Mesenchymal stem cell (in vitro differentiated cells and primary cell): ENCODE measurements around the gene B4GALT4.

Experiments
- DNase-seq: peaks from one replicate; pipeline ENCODE4 v3.0.0-alpha.2; 2013
- H2AFZ ChIP-seq: one replicate; pipeline ENCODE4 v1.6.1; 2013; ENCODE audit warnings: low read depth, mild to moderate bottlenecking, control low read depth, inconsistent platforms, low read length, moderate library complexity
- H2AK5ac ChIP-seq: 2 replicates; pipeline ENCODE4 v1.6.1; 2013; ENCODE audit warnings: low read length, moderate library complexity, mild to moderate bottlenecking, inconsistent platforms; ENCODE audit not compliant: severe bottlenecking
- H2BK120ac ChIP-seq: one replicate; pipeline ENCODE4 v1.6.1; 2013; ENCODE audit warnings: low read depth, mild to moderate bottlenecking, inconsistent platforms, low read length, moderate library complexity
- H2BK12ac ChIP-seq, 2 experiments: one replicate each; pipeline ENCODE4 v1.6.1; 2013; ENCODE audit warnings: inconsistent platforms in 2 of 2, low read length in 2 of 2, mild to moderate bottlenecking in 2 of 2, moderate library complexity in 2 of 2, control low read depth in 1 of 2
- H2BK15ac ChIP-seq: one replicate; pipeline ENCODE4 v1.6.1; 2013; ENCODE audit warnings: mild to moderate bottlenecking, low read depth, inconsistent platforms; ENCODE audit not compliant: poor library complexity, severe bottlenecking
- H2BK5ac ChIP-seq: 2 replicates; pipeline ENCODE4 v1.6.1; 2013; ENCODE audit warnings: low read depth, mild to moderate bottlenecking, low read length, control low read depth, inconsistent platforms; ENCODE audit not compliant: poor library complexity, severe bottlenecking
- H3K14ac ChIP-seq, 2 experiments: one replicate each; pipeline ENCODE4 v1.6.1; 2013; ENCODE audit warnings: inconsistent platforms in 2 of 2, low read length in 2 of 2, control low read depth in 1 of 2, mild to moderate bottlenecking in 1 of 2, moderate library complexity in 1 of 2
- H3K18ac ChIP-seq, 2 experiments: one replicate each; pipeline ENCODE4 v1.6.1; 2013; ENCODE audit warnings: inconsistent platforms in 2 of 2, low read length in 2 of 2, control low read depth in 1 of 2, low read depth in 1 of 2, mild to moderate bottlenecking in 1 of 2
- H3K23ac ChIP-seq, 2 experiments: one replicate each; pipeline ENCODE4 v1.6.1; 2013; ENCODE audit warnings: inconsistent platforms in 2 of 2, low read length in 2 of 2, mild to moderate bottlenecking in 2 of 2, moderate library complexity in 2 of 2, control low read depth in 1 of 2
- H3K27ac ChIP-seq: 2 replicates; pipeline ENCODE4 v1.5.1; 2013; ENCODE audit warnings: mild to moderate bottlenecking, moderate library complexity, low read length, control low read depth, inconsistent platforms; ENCODE audit not compliant: poor library complexity, severe bottlenecking
- H3K27me3 ChIP-seq, 2 experiments: 2 replicates each; pipeline versions ENCODE4 v1.6.1 to v1.7.0; 2013; ENCODE audit warnings: low read length in 2 of 2, mild to moderate bottlenecking in 2 of 2, moderate library complexity in 2 of 2, control low read depth in 1 of 2, inconsistent platforms in 1 of 2; ENCODE audit not compliant: control insufficient read depth in 1 of 2, insufficient read depth in 1 of 2
- H3K36me3 ChIP-seq, 2 experiments: 2 replicates each; pipeline versions ENCODE4 v1.6.1 to v1.7.0; 2013; ENCODE audit warnings: low read length in 2 of 2, control low read depth in 1 of 2, inconsistent platforms in 1 of 2, low read depth in 1 of 2, mild to moderate bottlenecking in 1 of 2; ENCODE audit not compliant: insufficient read depth in 2 of 2, control insufficient read depth in 1 of 2
- H3K4ac ChIP-seq, 2 experiments: one replicate each; pipeline ENCODE4 v1.6.1; 2013; ENCODE audit warnings: inconsistent platforms in 2 of 2, low read length in 2 of 2, mild to moderate bottlenecking in 2 of 2, moderate library complexity in 2 of 2, control low read depth in 1 of 2, low read depth in 1 of 2
- H3K4me1 ChIP-seq: 2 replicates; pipeline ENCODE4 v1.6.1; 2013; ENCODE audit warnings: low read depth, low read length, control low read depth; ENCODE audit not compliant: control insufficient read depth, insufficient read depth
- H3K4me2 ChIP-seq: 2 replicates; pipeline ENCODE4 v1.6.1; 2013; ENCODE audit warnings: low read length, mild to moderate bottlenecking, inconsistent platforms; ENCODE audit not compliant: poor library complexity, severe bottlenecking
- H3K4me3 ChIP-seq, 2 experiments: 2 replicates each; pipeline versions ENCODE4 v1.5.1 to v1.7.0; 2013; ENCODE audit warnings: low read length in 2 of 2, mild to moderate bottlenecking in 2 of 2, control low read depth in 1 of 2, low read depth in 1 of 2; ENCODE audit not compliant: insufficient read depth in 1 of 2
- H3K79me1 ChIP-seq: replicated peaks from 2 replicates; pipeline ENCODE4 v1.6.1; 2013; ENCODE audit warnings: mild to moderate bottlenecking, control low read depth, low read length, inconsistent platforms; ENCODE audit not compliant: poor library complexity, severe bottlenecking
- H3K9ac ChIP-seq: 2 replicates; pipeline ENCODE4 v1.7.0; 2013; ENCODE audit warnings: mild to moderate bottlenecking, low read length, moderate library complexity
- H3K9me3 ChIP-seq: 2 replicates; pipeline ENCODE4 v1.7.0; 2013; ENCODE audit warnings: mild to moderate bottlenecking, low read length; ENCODE audit not compliant: control insufficient read depth
- H4K8ac ChIP-seq: one replicate; pipeline ENCODE4 v1.6.1; 2013; ENCODE audit warnings: inconsistent platforms, mild to moderate bottlenecking, low read length, moderate library complexity
- H4K91ac ChIP-seq: one replicate; pipeline ENCODE4 v1.6.1; 2013; ENCODE audit warnings: mild to moderate bottlenecking, low read length, inconsistent platforms
- WGBS: methylation state at CpG from one replicate; pipeline ENCODE4 v1.1.7; 2013; ENCODE audit warnings: mixed read lengths; 5-methylcytosine and 5-hydroxymethylcytosine counted together

Gene B4GALT4

GRCh38 chr3:119261055-119261454 lies 20.4 kb upstream of the B4GALT4 start:
- no peaks in the 10 kb centered on the region for H3K79me1 ChIP-seq
- H3K18ac ChIP-seq = no peak overlapping the region
- H3K14ac ChIP-seq = no peak overlapping the region
- H2AFZ ChIP-seq = no peak overlapping the region
- no peak overlapping the region for H4K91ac ChIP-seq
- no peak overlapping the region for H3K27ac ChIP-seq
- H3K9me3 ChIP-seq = no peaks in the 10 kb centered on the region
- H3K4me1 ChIP-seq = no peaks in the 10 kb centered on the region
- H2BK12ac ChIP-seq = no peak overlapping the region
- H3K27me3 ChIP-seq = no peaks in the 10 kb centered on the region
- H2BK5ac ChIP-seq = no peak overlapping the region
- H2AK5ac ChIP-seq = no peak overlapping the region
- no peak overlapping the region for H3K4me3 ChIP-seq
- no peak overlapping the region for H3K23ac ChIP-seq
- WGBS = 78% methylated on average over 6 of the region's 6 CpGs
- no peak overlapping the region for H3K4me2 ChIP-seq
- DNase-seq = no peak
- H4K8ac ChIP-seq = no peak overlapping the region
- H3K36me3 ChIP-seq = no peaks in the 10 kb centered on the region
- H2BK120ac ChIP-seq = no peak overlapping the region
- no peak overlapping the region for H3K9ac ChIP-seq
- no peak overlapping the region for H2BK15ac ChIP-seq
- no peak overlapping the region for H3K4ac ChIP-seq

DNA sequence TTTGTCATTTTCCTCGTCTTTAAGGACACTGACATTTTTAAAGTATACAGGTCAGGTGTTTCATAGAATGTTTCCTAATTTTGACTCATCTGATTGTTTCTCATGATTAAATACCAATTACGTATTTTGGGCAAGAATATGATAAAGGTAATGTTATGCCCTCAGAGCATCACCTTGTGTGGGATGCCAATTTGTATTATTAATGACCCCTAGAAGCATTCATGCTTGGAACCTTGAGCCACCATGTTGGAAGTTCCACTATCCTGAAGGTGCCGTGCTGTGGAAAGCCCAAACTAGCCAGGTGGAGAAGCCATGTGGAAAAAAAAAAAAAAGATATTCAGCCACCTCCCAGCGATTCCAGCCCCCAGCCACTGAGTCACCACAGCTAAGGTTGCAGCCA lies 19.1 kb upstream of the B4GALT4 start:
- Histone ChIP-seq H4K8ac (no peak overlapping the region), H2BK5ac (no peak overlapping the region), H3K36me3 (no peaks in the 10 kb centered on the region), H3K14ac (no peak overlapping the region), H4K91ac (no peak overlapping the region), H3K9me3 (no peaks in the 10 kb centered on the region), H3K9ac (no peak overlapping the region), H2BK15ac (no peak overlapping the region), H3K27ac (no peak overlapping the region), H3K4me1 (no peaks in the 10 kb centered on the region), H2AFZ (no peak overlapping the region), H2BK120ac (no peak overlapping the region), H3K79me1 (no peaks in the 10 kb centered on the region), H3K4me3 (no peak overlapping the region), H3K27me3 (no peaks in the 10 kb centered on the region), H2AK5ac (no peak overlapping the region), H3K4ac (no peak overlapping the region), H3K4me2 (no peak overlapping the region), H3K18ac (no peak overlapping the region), H2BK12ac (no peak overlapping the region), H3K23ac (no peak overlapping the region)
- no peak for DNase-seq
- 95% methylated on average over 2 of the region's 4 CpGs for WGBS

DNA sequence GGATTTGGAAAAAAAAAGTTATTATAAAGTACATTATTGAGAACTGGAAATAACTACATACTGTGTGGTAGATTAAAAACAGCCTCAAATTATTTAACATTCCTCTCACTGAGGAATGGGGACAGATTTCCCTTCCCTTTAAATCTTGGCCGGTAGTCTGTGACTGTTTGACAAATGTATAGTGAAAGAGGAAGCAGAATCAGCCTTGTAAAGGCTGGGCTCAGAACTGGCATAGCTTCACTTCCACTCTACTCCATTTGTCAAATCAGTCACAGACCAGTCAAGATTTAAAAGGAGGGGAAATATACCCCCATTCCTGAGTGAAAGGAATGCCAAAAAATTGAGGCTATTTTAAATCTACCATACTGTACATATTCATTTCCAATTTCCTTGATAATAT lies 18.2 kb upstream of the B4GALT4 start:
- no peak overlapping the region for H3K4me3 ChIP-seq
- H3K36me3 ChIP-seq = no peaks in the 10 kb centered on the region
- H3K9me3 ChIP-seq = no peaks in the 10 kb centered on the region
- no peak overlapping the region for H3K14ac ChIP-seq
- H3K9ac ChIP-seq = no peak overlapping the region
- no CpG with 5 or more reads among the region's 1 CpG for WGBS
- no peak overlapping the region for H2AK5ac ChIP-seq
- no peak overlapping the region for H2BK120ac ChIP-seq
- no peak overlapping the region for H3K4ac ChIP-seq
- no peak overlapping the region for H3K23ac ChIP-seq
- H3K4me1 ChIP-seq = no peaks in the 10 kb centered on the region
- no peak overlapping the region for H2BK12ac ChIP-seq
- no peak overlapping the region for H2BK15ac ChIP-seq
- no peak overlapping the region for H2AFZ ChIP-seq
- H2BK5ac ChIP-seq = no peak overlapping the region
- H4K91ac ChIP-seq = no peak overlapping the region
- H3K18ac ChIP-seq = no peak overlapping the region
- H3K4me2 ChIP-seq = no peak overlapping the region
- H3K27me3 ChIP-seq = no peaks in the 10 kb centered on the region
- no peak overlapping the region for H4K8ac ChIP-seq
- no peak for DNase-seq
- H3K79me1 ChIP-seq = no peaks in the 10 kb centered on the region
- H3K27ac ChIP-seq = no peak overlapping the region

- Histone ChIP-seq H2BK15ac (no peak overlapping the region), H2BK12ac (no peak overlapping the region), H3K9me3 (no peaks in the 10 kb centered on the region), H2AFZ (no peak overlapping the region), H4K91ac (no peak overlapping the region), H3K23ac (no peak overlapping the region), H3K4me2 (no peak overlapping the region), H3K4me3 (no peak overlapping the region), H4K8ac (no peak overlapping the region), H3K36me3 (no peaks in the 10 kb centered on the region), H3K14ac (no peak overlapping the region), H2BK5ac (no peak overlapping the region), H3K4ac (no peak overlapping the region), H3K27me3 (no peaks in the 10 kb centered on the region), H3K18ac (no peak overlapping the region), H3K4me1 (no peaks in the 10 kb centered on the region), H3K27ac (no peak overlapping the region), H3K9ac (no peak overlapping the region), H2AK5ac (no peak overlapping the region), H3K79me1 (no peaks in the 10 kb centered on the region), H2BK120ac (no peak overlapping the region)
- 100% methylated on average over 5 of the region's 8 CpGs for WGBS
- peak; percentile 26 for DNase-seq
Measured at GRCh38 chr3:119257654-119258410, 17.2 kb upstream of the B4GALT4 start.
